GM12875 (cell line): ENCODE data around the gene CROCC2.

Experiments used
- H3K4me3 ChIP-seq: one replicate; pipeline ENCODE4 v1.5.1; 2011; ENCODE audit warnings: low read depth, low read length, control low read depth
- TF ChIP-seq, protein P1 (sequence below): IDR thresholded peaks from 2 replicates; pipeline ENCODE4 v1.5.1; 2011; ENCODE audit warnings: low read depth, mild to moderate bottlenecking, control low read depth, inconsistent platforms, low read length, moderate library complexity, borderline replicate concordance; ENCODE audit not compliant: insufficient read depth

The CROCC2 gene

DNA sequence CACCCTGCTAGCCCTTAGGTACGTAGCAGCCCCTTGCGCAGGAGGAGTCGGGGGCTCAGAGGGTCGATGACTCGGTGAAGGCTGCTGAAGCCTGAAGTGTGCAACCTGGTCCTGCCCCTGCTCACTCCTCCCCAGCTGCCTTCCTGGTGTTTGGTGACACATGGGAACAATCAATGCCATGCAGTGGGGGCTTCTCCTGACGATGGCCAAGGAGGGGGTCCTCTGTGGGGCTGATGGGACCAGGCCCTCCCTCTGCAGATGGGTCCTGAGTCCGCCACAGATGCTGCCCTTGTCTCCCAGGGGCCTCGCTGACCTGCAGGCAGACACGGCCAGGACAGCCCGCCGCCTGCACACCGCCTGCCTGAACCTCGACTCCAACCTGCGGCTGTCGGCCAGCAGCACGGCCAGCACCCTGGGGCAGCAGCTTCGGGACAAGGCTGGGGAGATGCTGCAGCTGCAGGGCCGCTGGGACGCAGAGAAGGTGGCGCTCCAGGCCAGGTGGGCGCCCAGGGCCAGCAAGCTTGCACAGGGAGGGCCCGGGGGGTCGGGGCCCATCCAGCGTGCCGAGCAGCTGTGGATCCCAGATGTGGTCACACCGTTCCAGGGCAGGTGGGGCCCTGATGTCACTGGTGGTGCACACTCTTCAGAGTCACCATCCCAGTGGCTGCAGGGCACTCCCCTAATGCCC is 24.6 kb downstream of the CROCC2 start:
- TF ChIP-seq, protein P1, sequence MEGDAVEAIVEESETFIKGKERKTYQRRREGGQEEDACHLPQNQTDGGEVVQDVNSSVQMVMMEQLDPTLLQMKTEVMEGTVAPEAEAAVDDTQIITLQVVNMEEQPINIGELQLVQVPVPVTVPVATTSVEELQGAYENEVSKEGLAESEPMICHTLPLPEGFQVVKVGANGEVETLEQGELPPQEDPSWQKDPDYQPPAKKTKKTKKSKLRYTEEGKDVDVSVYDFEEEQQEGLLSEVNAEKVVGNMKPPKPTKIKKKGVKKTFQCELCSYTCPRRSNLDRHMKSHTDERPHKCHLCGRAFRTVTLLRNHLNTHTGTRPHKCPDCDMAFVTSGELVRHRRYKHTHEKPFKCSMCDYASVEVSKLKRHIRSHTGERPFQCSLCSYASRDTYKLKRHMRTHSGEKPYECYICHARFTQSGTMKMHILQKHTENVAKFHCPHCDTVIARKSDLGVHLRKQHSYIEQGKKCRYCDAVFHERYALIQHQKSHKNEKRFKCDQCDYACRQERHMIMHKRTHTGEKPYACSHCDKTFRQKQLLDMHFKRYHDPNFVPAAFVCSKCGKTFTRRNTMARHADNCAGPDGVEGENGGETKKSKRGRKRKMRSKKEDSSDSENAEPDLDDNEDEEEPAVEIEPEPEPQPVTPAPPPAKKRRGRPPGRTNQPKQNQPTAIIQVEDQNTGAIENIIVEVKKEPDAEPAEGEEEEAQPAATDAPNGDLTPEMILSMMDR: no peak
- H3K4me3 ChIP-seq: no peak overlapping the region

DNA sequence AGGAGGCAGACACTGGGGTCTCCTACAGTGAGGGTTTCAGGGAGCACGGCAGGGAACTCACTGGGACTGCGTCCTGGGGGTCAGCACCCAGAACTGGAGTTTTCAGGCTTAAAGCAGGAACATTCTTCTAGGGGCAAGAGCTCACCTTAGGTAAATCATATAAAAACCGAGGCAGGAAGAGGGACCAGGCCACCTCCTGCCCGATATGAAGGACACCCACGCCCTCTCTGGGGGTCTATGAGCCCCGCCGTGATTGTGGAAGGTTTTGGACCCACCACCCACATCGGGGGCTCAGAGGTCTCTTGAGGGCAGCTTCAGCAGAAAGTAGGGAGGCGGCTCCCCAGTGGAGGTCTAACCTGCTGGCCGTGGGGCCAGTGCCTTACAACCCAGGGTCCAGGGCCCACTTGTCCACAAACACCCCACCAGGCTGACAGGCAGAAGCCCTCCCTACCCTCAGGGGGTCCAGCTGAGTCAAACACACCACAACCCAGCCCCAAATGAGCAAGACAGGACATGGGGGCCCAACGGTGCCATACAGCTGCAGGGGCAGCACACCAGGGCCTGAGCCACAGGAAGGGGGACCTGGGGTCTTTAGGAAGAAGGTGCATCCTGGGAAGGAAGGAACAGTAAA is 25.3 kb downstream of the CROCC2 start:
- TF ChIP-seq, protein P1: no peak

DNA sequence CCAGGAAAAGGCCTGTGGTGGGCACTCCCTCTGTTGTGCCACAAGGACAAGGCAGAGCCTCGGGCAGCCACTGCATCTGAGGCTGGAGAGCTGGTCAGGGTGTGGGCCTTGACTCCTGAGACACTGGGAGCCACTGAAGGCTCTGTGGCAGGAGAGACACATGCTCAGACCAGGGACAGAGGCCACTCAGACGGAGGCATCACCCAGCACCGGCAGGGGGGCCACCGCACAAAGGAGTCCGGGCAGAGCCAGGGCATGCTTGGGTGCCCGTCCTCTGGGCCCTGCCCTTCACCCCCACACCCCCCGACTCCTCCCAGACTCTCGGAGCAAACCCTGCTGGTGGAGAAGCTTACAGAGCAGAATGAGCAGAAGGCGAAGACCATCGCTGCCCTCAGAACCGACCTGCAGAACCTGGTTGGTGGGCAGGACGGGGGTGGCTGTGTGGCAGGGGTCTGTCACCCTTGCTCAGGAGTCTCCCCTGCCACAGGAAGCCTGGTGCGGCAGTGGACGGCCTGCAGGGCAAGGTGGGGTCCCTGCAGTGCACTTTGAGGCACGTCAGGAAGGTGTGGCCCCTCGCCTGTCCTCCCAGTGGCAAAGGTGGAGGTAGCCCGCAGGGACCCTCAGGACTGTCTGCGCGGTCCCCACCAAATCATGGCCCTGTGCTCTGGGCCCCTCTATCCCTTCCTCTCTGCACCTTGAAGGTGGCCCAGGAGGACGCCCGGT is 26.0 kb downstream of the CROCC2 start:
- TF ChIP-seq, protein P1: no peak

More for the DNA sequence above, 25.3 kb downstream of the CROCC2 start:
- no peak overlapping the region for H3K4me3 ChIP-seq

DNA sequence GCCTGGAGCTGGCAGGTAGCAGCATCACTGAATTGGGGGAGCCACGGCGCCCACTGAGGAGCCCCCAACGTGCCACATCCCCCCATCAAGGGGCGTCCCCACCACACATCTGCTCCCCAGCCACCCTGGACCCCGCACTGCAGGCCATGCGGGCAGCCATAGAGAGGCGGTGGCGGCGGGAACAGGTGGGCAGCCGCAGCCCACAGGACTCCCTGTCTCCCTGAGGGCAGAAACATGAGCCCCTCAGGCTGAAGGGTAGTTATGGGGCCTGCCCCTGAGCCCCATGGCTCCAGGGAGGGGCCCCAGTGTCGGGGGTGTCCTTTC is 26.6 kb downstream of the CROCC2 start:
- TF ChIP-seq, protein P1: no peak
- no peak overlapping the region for H3K4me3 ChIP-seq

More for the DNA sequence above, 26.0 kb downstream of the CROCC2 start:
- no peak overlapping the region for H3K4me3 ChIP-seq

DNA sequence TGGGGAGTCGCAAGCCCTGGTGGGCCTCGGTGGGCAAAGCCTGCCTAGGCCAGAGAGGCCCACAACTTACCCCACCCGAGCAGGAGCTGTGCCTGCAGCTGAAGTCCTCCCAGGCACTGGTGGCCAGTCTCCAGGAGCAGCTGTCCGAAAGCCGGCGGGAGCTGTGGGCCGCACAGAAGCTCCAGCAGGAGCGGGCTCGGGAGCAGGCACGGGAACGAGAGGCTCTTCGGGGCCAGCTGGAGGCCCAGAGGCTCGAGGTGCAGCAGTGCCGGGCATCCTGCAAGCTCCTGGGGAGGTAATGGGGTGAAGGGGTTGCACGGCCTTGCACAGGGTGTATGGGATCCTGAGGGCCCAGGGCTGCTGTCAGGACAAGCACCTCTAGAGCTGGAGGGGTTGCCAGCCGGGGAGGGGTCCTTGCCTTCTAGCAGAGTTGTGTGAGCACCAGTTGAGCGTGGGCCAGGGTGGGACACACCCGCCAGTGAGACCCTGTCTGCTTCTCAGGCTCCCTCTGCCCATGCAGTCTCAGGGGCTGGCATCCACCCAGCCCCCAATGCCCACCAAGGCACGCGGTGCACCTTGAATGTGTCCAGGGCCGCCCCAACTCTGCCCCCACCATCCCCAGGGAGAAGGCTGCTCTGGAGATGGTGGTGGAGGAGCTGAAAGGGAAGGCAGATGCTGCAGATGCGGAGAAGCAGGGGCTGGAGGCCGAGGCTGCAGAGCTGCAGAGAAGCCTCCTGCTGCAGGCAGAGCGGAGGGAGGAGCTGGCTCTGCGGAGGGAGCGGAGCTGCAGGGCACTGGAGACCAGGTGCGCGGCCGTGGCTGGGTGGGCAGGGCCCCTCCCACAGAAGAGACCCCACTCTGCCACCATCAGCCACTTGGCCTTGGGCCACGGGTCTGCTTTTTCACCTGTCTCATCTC is 27.2 kb downstream of the CROCC2 start:
- H3K4me3 ChIP-seq: no peak overlapping the region
- TF ChIP-seq, protein P1: no peak

DNA sequence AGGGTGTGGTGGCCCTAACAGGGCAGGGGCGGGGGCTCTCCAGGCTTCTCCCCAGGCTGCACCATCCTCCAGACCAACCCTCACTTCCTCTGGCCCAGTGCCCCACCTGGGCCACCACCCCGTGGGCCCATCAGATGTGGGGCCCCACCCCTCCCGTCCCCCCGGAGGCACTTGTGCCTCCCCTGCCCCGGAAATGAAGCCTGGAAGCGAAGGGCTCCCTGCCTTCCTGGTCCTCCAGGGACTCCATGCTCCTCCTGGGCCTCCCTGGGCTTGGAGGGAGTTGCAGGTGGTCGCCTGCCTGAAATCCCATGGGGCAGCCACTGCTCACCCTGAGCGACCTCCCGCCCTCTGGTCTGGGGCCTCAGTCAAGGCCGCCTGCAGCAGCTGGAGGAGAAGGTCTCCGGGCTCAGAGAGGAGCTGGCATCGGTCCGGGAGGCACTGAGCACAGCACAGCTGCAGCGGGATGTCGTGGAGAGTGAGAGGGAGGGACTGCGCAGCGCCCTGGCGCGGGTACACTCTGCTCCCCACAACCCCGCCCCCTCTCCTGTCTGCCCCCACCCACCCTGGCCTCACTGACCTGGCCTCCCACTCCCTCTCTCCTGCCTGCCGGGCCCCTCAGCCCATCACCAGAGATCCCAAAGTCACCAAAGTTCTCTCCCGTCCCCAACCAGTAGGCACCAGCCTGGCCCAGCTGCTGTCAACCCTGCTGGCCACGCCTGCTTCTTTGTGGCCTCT is 28.0 kb downstream of the CROCC2 start:
- TF ChIP-seq, protein P1: no peak
- H3K4me3 ChIP-seq: no peak overlapping the region
